ENCODE results near the gene CDK14. TPM values are rescaled to one million over a fixed set of nuclear protein-coding genes. Genes with fewer than 3 reads are reported as not detected.

Gene CDK14
- polyA plus RNA-seq, 3 donors, result 1.7 to 2.5 (median 2.1) TPM

DNA sequence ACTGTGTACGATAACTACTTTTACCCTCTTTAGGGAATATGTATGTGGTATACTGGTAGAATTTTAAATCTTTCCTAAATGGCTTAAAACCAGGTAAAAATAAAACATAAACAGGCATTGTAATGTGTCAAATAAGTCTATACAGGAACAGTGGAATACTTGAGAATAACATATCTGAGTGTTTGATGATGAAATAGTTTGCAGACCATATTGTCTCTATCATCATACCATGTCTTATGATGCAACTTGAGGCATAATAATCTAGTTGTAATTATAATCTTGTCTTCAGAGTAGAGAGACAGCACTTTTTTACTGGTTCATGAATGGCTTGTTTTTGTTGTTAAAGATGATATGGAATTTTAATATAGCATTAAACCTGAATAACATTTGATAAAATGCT lies 293.5 kb downstream of the CDK14 start:
- WGBS (ENCODE audit: insufficient coverage), result no CpG with 5 or more reads among the region's 1 CpG
- Histone ChIP-seq H3K36me3 (replicated peaks in 1 of 2; ENCODE audit: control insufficient read depth in 1 of 2, insufficient read depth in 2 of 2, low read length in 2 of 2) (no peaks in the 10 kb centered on the region), H3K4me2 (replicated peaks; ENCODE audit: extremely low read depth, low read length, poor library complexity, severe bottlenecking) (no peak overlapping the region), H3K9ac (ENCODE audit: insufficient read depth, low read length, poor library complexity, severe bottlenecking) (no peak overlapping the region), H4K20me1 (ENCODE audit: insufficient read depth, low read length) (no peaks in the 10 kb centered on the region), H2AFZ (ENCODE audit: insufficient read depth, low read depth, low read length, poor library complexity, severe bottlenecking) (no peak overlapping the region), H3K4me3 (replicated peaks in 1 of 3; ENCODE audit: low read depth in 2 of 3, low read length in 3 of 3) (no peak overlapping the region), H3K79me2 (ENCODE audit: insufficient read depth, low read length) (no peaks in the 10 kb centered on the region), H3K27me3 (ENCODE audit: control insufficient read depth in 2 of 2, insufficient read depth in 2 of 2, low read length in 2 of 2) (no peaks in the 10 kb centered on the region), H3K9me3 (replicated peaks in 1 of 2; ENCODE audit: control insufficient read depth in 1 of 2, insufficient read depth in 1 of 2, low read length in 2 of 2) (no peaks in the 10 kb centered on the region), H3K4me1 (ENCODE audit: control insufficient read depth in 1 of 2, insufficient read depth in 2 of 2, low read length in 2 of 2) (no peaks in the 10 kb centered on the region), H3K27ac (ENCODE audit: low read depth in 1 of 2, low read length in 2 of 2) (no peak overlapping the region)
- no peaks in the 10 kb centered on the region for H3K9me3 Mint-ChIP-seq
- intact Hi-C loops (cut with micrococcal nuclease), result no loop called here
- H3K4me1 Mint-ChIP-seq, result no peaks in the 10 kb centered on the region
- DNase-seq, result no peak
- no peak overlapping the region for H3K27ac Mint-ChIP-seq
- no peaks in the 10 kb centered on the region for H3K27me3 Mint-ChIP-seq (ENCODE audit: low read depth in 3 of 3)
- no peaks in the 10 kb centered on the region for H3K36me3 Mint-ChIP-seq
- H3K4me3 Mint-ChIP-seq, result no peak overlapping the region
- TF ChIP-seq, protein P1, sequence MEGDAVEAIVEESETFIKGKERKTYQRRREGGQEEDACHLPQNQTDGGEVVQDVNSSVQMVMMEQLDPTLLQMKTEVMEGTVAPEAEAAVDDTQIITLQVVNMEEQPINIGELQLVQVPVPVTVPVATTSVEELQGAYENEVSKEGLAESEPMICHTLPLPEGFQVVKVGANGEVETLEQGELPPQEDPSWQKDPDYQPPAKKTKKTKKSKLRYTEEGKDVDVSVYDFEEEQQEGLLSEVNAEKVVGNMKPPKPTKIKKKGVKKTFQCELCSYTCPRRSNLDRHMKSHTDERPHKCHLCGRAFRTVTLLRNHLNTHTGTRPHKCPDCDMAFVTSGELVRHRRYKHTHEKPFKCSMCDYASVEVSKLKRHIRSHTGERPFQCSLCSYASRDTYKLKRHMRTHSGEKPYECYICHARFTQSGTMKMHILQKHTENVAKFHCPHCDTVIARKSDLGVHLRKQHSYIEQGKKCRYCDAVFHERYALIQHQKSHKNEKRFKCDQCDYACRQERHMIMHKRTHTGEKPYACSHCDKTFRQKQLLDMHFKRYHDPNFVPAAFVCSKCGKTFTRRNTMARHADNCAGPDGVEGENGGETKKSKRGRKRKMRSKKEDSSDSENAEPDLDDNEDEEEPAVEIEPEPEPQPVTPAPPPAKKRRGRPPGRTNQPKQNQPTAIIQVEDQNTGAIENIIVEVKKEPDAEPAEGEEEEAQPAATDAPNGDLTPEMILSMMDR (IDR thresholded peaks at IDR 0.05), result no peak

DNA sequence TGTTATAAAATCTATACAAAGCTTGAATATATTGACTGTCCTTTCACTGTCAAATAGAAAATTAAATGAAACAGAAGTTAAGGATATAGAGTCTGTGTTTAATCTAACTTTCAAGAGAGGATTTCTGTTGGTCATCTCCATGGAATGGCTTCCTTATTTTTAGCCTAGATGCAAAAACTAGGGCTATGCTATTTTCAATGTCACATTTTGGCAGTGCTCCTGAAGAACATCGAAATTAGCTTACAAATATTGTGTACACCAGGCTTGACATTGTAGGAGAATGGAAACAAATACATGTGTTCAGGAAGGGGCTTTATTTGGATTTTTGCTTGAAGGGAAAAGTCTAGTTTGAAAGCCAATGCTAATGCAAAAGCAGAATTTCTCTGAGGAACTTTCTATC lies 295.4 kb downstream of the CDK14 start:
- no peak overlapping the region for H3K27ac ChIP-seq (ENCODE audit: low read depth in 1 of 2, low read length in 2 of 2)
- no peak overlapping the region for H3K9ac ChIP-seq (ENCODE audit: insufficient read depth, low read length, poor library complexity, severe bottlenecking)
- no peaks in the 10 kb centered on the region for H4K20me1 ChIP-seq (ENCODE audit: insufficient read depth, low read length)
- H3K4me2 ChIP-seq (replicated peaks; ENCODE audit: extremely low read depth, low read length, poor library complexity, severe bottlenecking), result no peak overlapping the region
- no peaks in the 10 kb centered on the region for H3K9me3 ChIP-seq (replicated peaks in 1 of 2; ENCODE audit: control insufficient read depth in 1 of 2, insufficient read depth in 1 of 2, low read length in 2 of 2)
- no CpG with 5 or more reads among the region's 1 CpG for WGBS (ENCODE audit: insufficient coverage)
- peaks cover 0 to 2% (median 0%) of the 10 kb centered on the region in 7 donors for H3K9me3 Mint-ChIP-seq
- no peaks in the 10 kb centered on the region for H3K36me3 Mint-ChIP-seq
- intact Hi-C loops (cut with micrococcal nuclease), result no loop called here
- H3K79me2 ChIP-seq (ENCODE audit: insufficient read depth, low read length), result no peaks in the 10 kb centered on the region
- H3K4me3 Mint-ChIP-seq, result no peak overlapping the region
- TF ChIP-seq, protein P1 (IDR thresholded peaks at IDR 0.05), result no peak
- H3K27me3 ChIP-seq (ENCODE audit: control insufficient read depth in 2 of 2, insufficient read depth in 2 of 2, low read length in 2 of 2), result no peaks in the 10 kb centered on the region
- DNase-seq, result no peak
- no peaks in the 10 kb centered on the region for H3K4me1 Mint-ChIP-seq
- no peaks in the 10 kb centered on the region for H3K4me1 ChIP-seq (ENCODE audit: control insufficient read depth in 1 of 2, insufficient read depth in 2 of 2, low read length in 2 of 2)
- no peak overlapping the region for H2AFZ ChIP-seq (ENCODE audit: insufficient read depth, low read depth, low read length, poor library complexity, severe bottlenecking)
- H3K36me3 ChIP-seq (replicated peaks in 1 of 2; ENCODE audit: control insufficient read depth in 1 of 2, insufficient read depth in 2 of 2, low read length in 2 of 2), result no peaks in the 10 kb centered on the region
- H3K27me3 Mint-ChIP-seq (ENCODE audit: low read depth in 3 of 3), result peaks cover 0 to 1% (median 0%) of the 10 kb centered on the region in 3 donors
- no peak overlapping the region for H3K27ac Mint-ChIP-seq
- no peak overlapping the region for H3K4me3 ChIP-seq (replicated peaks in 1 of 3; ENCODE audit: low read depth in 2 of 3, low read length in 3 of 3)
